Spleen (tissue), 11 donors: ENCODE data around the gene IKZF3. TPM values are rescaled to one million over a fixed set of nuclear protein-coding genes. Genes with fewer than 3 reads are reported as not detected.
"Not testable (repeated sequence)": the region's sequence is repeated elsewhere in the genome, so short reads cannot be mapped to it uniquely, and the experiment has no call there.

Source experiments
- DNase-seq: peaks from one replicate; pipeline ENCODE4 v3.0.0-alpha.2; 2020
- H3K27ac ChIP-seq, 8 donors: fragments of 200-600 bp; sonication (generic) in 7 of 8; 1 replicate in 4 of 8; 2 replicates in 4 of 8; pipeline versions ENCODE4 v1.5.0 to v1.8.0; 2016 to 2021; ENCODE audit warnings: inconsistent platforms in 4 of 8, mild to moderate bottlenecking in 4 of 8, moderate library complexity in 1 of 8
- H3K27me3 ChIP-seq, 7 donors: fragments of 200-600 bp; sonication (generic) in 6 of 7; replicated peaks in 1 of 7; 1 replicate in 4 of 7; 2 replicates in 3 of 7; pipeline versions ENCODE4 v1.5.0 to v1.8.0; 2016 to 2021; ENCODE audit warnings: inconsistent platforms in 3 of 7, mild to moderate bottlenecking in 1 of 7
- H3K36me3 ChIP-seq, 6 donors: fragments of 200-600 bp; sonication (generic) in 5 of 6; 1 replicate in 4 of 6; 2 replicates in 2 of 6; pipeline versions ENCODE4 v1.5.0 to v1.8.0; 2016 to 2021; ENCODE audit warnings: inconsistent platforms in 2 of 6
- H3K4me1 ChIP-seq, 6 donors: fragments of 200-600 bp; sonication (generic) in 5 of 6; 1 replicate in 3 of 6; 2 replicates in 3 of 6; pipeline versions ENCODE4 v1.5.0 to v1.8.0; 2016 to 2021; ENCODE audit warnings: inconsistent platforms in 3 of 6
- H3K4me3 ChIP-seq, 8 donors: fragments of 200-600 bp; sonication (generic) in 7 of 8; 1 replicate in 4 of 8; 2 replicates in 4 of 8; pipeline versions ENCODE4 v1.5.0 to v1.8.0; 2016 to 2021; ENCODE audit warnings: inconsistent platforms in 4 of 8, mild to moderate bottlenecking in 4 of 8, moderate library complexity in 2 of 8
- H3K9me3 ChIP-seq, 8 donors: fragments of 200-600 bp; sonication (generic) in 7 of 8; 1 replicate in 4 of 8; 2 replicates in 4 of 8; pipeline versions ENCODE4 v1.5.0 to v1.8.0; 2016 to 2021; ENCODE audit warnings: inconsistent platforms in 4 of 8
- POLR2A ChIP-seq, 3 donors: fragments of 450-650 bp; IDR thresholded peaks; one replicate each; pipeline ENCODE4 v1.5.1; 2017; ENCODE audit warnings: antibody characterized with exemption in 3 of 3, mild to moderate bottlenecking in 1 of 3
- POLR2AphosphoS5 ChIP-seq, 3 donors: sonication (generic); formaldehyde crosslinking; IDR thresholded peaks; one replicate each; pipeline ENCODE4 v1.5.1; 2017; ENCODE audit warnings: antibody characterized with exemption in 3 of 3
- WGBS, 5 donors: extraction: QIAGEN DNeasy Blood & Tissue Kit in 3 of 5; methylation state at CpG; one replicate each; pipeline versions ENCODE4 v1.1.5 to v1.1.7; 2013 to 2018; 5-methylcytosine and 5-hydroxymethylcytosine counted together
- intact Hi-C: fragments of 100-400 bp; cut with DNase I; formaldehyde crosslinking; loops from one replicate; pipeline ENCODE4 v1.15.0; 2023; ENCODE audit warnings: low total_unique reads
- polyA plus RNA-seq, 3 donors: library from polyadenylated mRNA; stranded (reverse); fragments of 200-250 nt; gene quantifications; one replicate each; pipeline ENCODE4 v1.2.1, GENCODE V29; 2013
- total RNA-seq, 7 donors: library from RNA; depleted of rRNA in 3 of 7; stranded (reverse); fragments of >200 nt in 3 of 7; fragmentation: NEBNext Ultra II Directional in 4 of 7; extraction: Animal tissue kit (Norgen Biotek cat#: 25700) in 4 of 7; gene quantifications; one replicate each; pipeline versions ENCODE4 v1.1.0 to v1.2.1, GENCODE V29; 2016 to 2021
- TF ChIP-seq, protein P1 (sequence below), 11 experiments: fragments of 200-600 bp in 7 of 11; fragments of 450-650 bp in 4 of 11; sonication (generic) in 4 of 11; IDR thresholded peaks in 8 of 11; conservative IDR thresholded peaks in 3 of 11; 1 replicate in 7 of 11; 2 replicates in 4 of 11; pipeline versions ENCODE4 v1.4.0 to v1.8.0; 2016 to 2021; ENCODE audit warnings: antibody characterized with exemption in 11 of 11, inconsistent platforms in 4 of 11, mild to moderate bottlenecking in 1 of 11
- donor health status: healthy with polysubstance abuse.
- donor health status: DM: no; HTN: no; CAD: no; lungs with moderate emphysema.
- donor health status: DM: no; HTN: no; CAD: no.
- donor health status: Bipolar disorder and iron deficiency.
- donor health status: healthy.
- donor health status: DM: no; HTN: no; CAD: no.
- donor health status: DM: yes; HTN: yes; CAD: no.

IKZF3 gene
- total and polyA plus RNA-seq, 10 donors = 17.5 to 132 (median 84.1) TPM

DNA sequence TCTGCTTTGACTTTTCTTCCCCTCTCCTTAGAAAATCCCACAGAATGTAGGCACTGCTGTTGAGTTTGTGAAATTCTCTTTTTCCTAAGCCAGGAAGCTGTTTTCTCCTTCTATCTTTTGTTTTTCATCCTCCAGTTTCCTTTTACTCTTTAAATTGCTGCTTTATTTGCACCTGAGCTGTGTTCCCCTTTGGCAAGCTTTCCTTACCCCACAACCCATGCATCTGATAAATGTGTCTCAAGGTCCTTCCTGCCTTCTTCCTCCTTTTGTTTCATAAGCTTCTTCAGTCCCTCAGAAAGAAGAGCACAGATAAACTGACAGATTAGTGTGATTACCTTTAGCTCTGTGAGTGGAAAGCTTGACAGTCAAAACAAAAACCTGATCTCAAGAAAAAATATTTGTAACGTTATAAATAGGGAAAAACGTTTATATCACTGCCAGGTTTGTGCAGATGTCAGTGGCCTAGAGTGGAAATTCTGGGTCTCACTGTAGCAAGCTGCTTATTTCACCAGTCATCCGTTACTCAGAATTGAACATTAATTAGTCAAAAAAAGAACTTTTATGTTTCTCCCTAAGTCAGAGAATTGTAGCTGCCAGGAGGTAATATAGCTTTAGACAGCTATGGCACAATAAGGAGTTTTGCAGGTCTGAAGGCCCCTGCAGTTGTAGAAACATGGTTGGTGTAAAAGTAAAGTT is 30.7 kb upstream of the IKZF3 start:
- Histone ChIP-seq H3K4me1 (peaks cover 0 to 14% (median 10%) of the 10 kb centered on the region in 6 donors), H3K4me3 (no peak overlapping the region), H3K27ac (peak overlapping the region in 1 of 8 donors; percentile 4), H3K36me3 (no peaks in the 10 kb centered on the region), H3K9me3 (no peaks in the 10 kb centered on the region), H3K27me3 (peaks cover 0 to 9% (median 0%) of the 10 kb centered on the region in 7 donors)
- TF ChIP-seq POLR2A (IDR thresholded peaks at IDR 0.05) (no peak), POLR2AphosphoS5 (IDR thresholded peaks at IDR 0.05) (no peak)
- TF ChIP-seq, protein P1, sequence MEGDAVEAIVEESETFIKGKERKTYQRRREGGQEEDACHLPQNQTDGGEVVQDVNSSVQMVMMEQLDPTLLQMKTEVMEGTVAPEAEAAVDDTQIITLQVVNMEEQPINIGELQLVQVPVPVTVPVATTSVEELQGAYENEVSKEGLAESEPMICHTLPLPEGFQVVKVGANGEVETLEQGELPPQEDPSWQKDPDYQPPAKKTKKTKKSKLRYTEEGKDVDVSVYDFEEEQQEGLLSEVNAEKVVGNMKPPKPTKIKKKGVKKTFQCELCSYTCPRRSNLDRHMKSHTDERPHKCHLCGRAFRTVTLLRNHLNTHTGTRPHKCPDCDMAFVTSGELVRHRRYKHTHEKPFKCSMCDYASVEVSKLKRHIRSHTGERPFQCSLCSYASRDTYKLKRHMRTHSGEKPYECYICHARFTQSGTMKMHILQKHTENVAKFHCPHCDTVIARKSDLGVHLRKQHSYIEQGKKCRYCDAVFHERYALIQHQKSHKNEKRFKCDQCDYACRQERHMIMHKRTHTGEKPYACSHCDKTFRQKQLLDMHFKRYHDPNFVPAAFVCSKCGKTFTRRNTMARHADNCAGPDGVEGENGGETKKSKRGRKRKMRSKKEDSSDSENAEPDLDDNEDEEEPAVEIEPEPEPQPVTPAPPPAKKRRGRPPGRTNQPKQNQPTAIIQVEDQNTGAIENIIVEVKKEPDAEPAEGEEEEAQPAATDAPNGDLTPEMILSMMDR (IDR thresholded peaks at IDR 0.05 in 8 of 11, conservative IDR thresholded peaks at IDR 0.05 in 3 of 11) = no peak
- no peak for DNase-seq
- intact Hi-C loops = no loop called here
- WGBS, 5 donors = 17 to 32% (median 23%) methylated on average over 3 of the region's 3 CpGs

DNA sequence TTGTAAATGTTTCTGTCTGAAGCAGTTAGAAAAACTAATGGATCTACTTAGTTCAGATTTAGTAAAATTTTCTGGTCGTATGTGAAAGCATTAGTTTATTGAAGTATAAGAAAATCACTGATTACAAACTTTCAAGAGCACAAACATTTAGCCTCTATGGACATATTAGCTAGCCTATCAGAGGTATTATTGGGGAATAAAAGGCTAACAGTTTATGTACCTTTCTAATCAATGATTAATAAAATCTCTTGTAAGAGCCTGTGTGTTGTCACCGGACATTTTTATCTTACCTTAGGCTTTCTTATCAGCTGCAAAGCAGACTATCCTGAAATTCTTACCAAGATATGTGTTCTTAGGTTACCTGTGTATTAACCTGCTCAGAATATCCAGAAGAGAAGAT is 25.1 kb upstream of the IKZF3 start:
- no peak overlapping the region for H3K4me3 ChIP-seq
- DNase-seq = no peak
- no peak for TF ChIP-seq POLR2A (IDR thresholded peaks at IDR 0.05)
- TF ChIP-seq, protein P1 (IDR thresholded peaks at IDR 0.05 in 8 of 11, conservative IDR thresholded peaks at IDR 0.05 in 3 of 11) = no peak
- intact Hi-C loops = loop anchor here (10.0 kb wide), 1 partner anchor 76 kb away; the partner anchor contains the start of gene GSDMA
- H3K27ac ChIP-seq = no peak overlapping the region
- peaks cover 0 to 3% (median 0%) of the 10 kb centered on the region in 6 donors for H3K4me1 ChIP-seq
- WGBS, 5 donors = 33 to 62% (median 58%) methylated on average over 2 of the region's 2 CpGs
- peaks cover 0 to 9% (median 0%) of the 10 kb centered on the region in 7 donors for H3K27me3 ChIP-seq
- H3K9me3 ChIP-seq = no peaks in the 10 kb centered on the region
- H3K36me3 ChIP-seq = no peaks in the 10 kb centered on the region

DNA sequence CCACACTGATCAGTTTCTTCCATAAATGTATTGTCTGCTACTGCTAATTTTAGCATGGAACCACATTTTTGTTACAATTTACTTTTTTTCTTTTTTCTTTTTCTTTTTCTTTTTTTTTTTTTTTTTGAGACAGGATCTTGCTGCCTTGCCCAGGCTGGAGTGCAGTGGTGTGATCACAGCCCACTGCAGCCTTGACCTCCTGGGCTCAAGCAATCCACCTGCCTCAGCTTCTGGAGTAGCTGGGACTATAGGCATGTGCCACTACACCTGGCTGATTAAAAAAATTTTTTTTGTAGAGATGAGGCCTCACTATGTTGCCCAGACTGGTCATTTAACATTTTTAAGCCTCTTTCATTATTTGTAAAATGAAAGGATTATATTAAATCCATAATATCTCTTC is 23.0 kb upstream of the IKZF3 start:
- H3K4me1 ChIP-seq = no peaks in the 10 kb centered on the region
- TF ChIP-seq POLR2A (IDR thresholded peaks at IDR 0.05) = no peak
- TF ChIP-seq POLR2AphosphoS5 (IDR thresholded peaks at IDR 0.05) = no peak
- TF ChIP-seq, protein P1 (IDR thresholded peaks at IDR 0.05 in 8 of 11, conservative IDR thresholded peaks at IDR 0.05 in 3 of 11) = no peak
- intact Hi-C loops = loop anchor here (10.0 kb wide), 1 partner anchor 78 kb away; the partner anchor contains the start of gene GSDMA

DNA sequence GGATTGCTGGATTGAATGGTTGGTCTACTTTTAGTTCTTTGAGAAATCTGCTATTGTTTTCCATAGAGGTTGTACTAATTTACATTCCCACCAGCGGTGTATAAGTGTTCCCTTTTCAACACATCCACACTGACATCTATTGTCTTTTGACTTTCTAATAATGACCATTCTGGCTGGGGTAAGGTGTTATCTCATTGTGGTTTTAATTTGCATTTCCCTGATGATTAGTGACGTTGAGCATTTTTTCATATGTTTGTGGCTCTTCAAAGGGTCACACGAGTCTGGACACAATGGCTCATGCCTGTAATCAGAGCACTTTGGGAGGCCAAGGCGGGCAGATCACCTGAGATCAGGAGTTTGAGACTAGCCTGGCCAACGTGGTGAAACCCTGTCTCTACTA is 22.0 kb upstream of the IKZF3 start:
- not testable (repeated sequence) for DNase-seq, H3K4me3 ChIP-seq, H3K27ac ChIP-seq, H3K27me3 ChIP-seq, H3K9me3 ChIP-seq, H3K36me3 ChIP-seq, H3K4me1 ChIP-seq
- intact Hi-C loops = loop anchor here (10.0 kb wide), 1 partner anchor 79 kb away; the partner anchor contains the start of gene GSDMA
- WGBS, 5 donors = 69 to 75% (median 73%) methylated on average over 5 of the region's 5 CpGs

More for the DNA sequence above, 23.0 kb upstream of the IKZF3 start:
- H3K27ac ChIP-seq = no peak overlapping the region
- H3K27me3 ChIP-seq = peaks cover 0 to 9% (median 0%) of the 10 kb centered on the region in 7 donors
- no peaks in the 10 kb centered on the region for H3K9me3 ChIP-seq
- no peaks in the 10 kb centered on the region for H3K36me3 ChIP-seq
- no peak overlapping the region for H3K4me3 ChIP-seq
- DNase-seq = no peak
